HG03575 (cell line): ENCODE measurements around the gene PRR15L.

Source experiments
- ATAC-seq: cut with Tn5 transposase; IDR thresholded peaks from one replicate; pipeline ENCODE4 v1.9.1; 2021; ENCODE audit not compliant: unreplicated experiment, insufficient number of reproducible peaks, low FRiP score; ENCODE audit errors: extremely low read depth

The PRR15L gene

GRCh38 chr17:47917581-47917980 is 40.1 kb downstream of the PRR15L start:
- ATAC-seq = no peak

DNA sequence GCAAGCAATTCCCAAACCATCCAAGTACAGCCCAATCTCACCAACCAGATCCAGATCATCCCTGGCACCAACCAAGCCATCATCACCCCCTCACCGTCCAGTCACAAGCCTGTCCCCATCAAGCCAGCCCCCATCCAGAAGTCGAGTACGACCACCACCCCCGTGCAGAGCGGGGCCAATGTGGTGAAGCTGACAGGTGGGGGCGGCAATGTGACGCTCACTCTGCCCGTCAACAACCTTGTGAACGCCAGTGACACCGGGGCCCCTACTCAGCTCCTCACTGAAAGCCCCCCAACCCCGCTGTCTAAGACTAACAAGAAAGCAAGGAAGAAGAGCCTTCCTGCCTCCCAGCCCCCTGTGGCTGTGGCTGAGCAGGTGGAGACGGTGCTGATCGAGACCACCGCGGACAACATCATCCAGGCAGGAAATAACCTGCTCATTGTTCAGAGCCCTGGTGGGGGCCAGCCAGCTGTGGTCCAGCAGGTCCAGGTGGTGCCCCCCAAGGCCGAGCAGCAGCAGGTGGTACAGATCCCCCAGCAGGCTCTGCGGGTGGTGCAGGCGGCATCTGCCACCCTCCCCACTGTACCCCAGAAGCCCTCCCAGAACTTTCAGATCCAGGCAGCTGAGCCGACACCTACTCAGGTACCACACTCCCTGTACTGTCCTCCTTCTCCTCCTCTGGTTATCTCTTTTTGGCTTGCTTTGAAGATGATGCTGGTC is 41.0 kb downstream of the PRR15L start:
- no peak for ATAC-seq

DNA sequence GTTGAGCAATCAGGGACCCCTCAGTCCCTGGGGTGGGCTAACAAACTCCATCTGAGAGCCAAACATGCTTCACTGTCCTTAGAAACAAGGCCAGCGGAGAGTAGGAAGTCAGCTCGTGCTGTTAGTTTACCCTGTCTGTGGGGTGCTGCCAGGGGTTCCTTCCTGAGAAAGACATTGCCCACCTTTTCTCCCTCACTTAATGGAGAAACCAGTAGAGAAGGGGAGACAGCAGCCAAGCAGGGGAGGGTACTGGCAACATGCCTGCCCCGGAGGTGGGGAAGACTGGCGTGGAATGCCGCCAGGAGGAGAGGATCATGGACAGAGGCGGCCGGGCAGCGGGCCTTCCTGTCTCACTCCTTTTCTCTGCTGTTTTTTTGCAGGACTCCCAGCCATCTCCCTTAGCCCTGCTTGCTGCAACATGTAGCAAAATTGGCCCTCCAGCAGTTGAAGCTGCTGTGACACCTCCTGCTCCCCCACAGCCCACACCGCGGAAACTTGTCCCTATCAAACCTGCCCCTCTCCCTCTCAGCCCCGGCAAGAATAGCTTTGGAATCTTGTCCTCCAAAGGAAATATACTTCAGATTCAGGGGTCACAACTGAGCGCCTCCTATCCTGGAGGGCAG is 41.8 kb downstream of the PRR15L start:
- ATAC-seq = no peak

- no peak for ATAC-seq
Observed at GRCh38 chr17:47914306-47914948, 43.3 kb downstream of the PRR15L start.

- no peak for ATAC-seq
Observed at GRCh38 chr17:47913050-47913449, 44.6 kb downstream of the PRR15L start.

DNA sequence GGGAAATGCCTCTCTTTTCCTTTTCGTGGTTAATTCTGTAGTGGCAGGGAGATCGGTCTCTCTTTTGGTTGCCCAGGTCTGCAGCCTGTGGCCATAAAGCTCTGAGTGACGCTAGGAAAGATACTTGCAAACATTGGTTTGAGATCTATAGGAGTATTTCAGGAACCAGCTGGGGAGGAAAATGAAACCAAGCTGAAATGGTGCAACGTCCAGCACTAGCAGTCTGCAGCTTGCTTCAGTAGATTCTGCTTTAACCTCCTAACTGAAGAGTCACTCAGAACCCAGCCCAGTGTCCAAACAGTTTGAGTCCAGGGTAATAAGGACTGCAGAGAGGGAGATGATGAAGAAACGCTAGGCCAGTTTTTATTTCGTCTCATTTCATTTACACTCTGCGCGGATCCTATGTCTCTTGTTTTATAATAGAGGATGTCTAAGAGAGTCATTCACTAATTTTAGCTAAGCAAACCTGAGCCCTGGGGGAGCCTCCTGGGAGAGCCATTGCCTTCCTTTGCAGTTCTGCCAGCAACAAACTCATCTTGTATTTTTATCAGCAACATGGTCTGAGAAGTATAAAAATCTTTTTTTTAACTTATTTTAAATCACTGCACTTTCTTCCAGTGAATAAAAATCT is 49.6 kb downstream of the PRR15L start:
- ATAC-seq = no peak

DNA sequence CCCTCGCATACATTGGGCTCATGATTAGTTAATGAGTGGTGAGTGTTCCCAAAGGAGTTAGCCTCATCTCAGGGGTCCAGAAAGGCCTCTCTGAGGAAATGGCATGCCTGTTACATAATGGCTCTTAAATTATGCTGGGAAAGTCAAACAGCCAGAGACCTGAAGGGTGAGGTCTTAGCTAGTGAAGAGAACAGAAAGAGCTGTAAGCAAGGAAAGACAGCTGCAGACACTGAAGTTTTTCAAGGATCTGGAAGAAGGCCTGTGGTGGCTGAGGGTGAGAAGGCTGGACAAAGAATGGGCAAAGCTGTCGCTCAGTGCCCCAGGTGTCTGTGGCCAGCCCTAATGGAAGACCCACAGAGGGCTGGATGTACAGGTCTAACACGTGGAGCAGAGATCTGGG is 51.2 kb downstream of the PRR15L start:
- no peak for ATAC-seq

GRCh38 chr17:47905221-47905733 is 52.4 kb downstream of the PRR15L start:
- no peak for ATAC-seq

- no peak for ATAC-seq
Observed at GRCh38 chr17:47902039-47902744, 55.5 kb downstream of the PRR15L start.
